SK-N-SH (cell line): ENCODE data around the gene NR2C1. TPM values are rescaled to one million over a fixed set of nuclear protein-coding genes. Genes with fewer than 3 reads are reported as not detected.
A peak's percentile ranks its signal among the peaks of the same experiment; 100 is the strongest.

Experiments used
- CTCF ChIA-PET: fragments of 300-600, 350-600 bp; formaldehyde crosslinking; extraction: SDS; loops from one replicate; lab custom pipeline; 2021; lab: Yijun Ruan, JAX
- POLR2A ChIA-PET: fragments of 350-600 bp; sonication (Branson Sonifier 250); formaldehyde crosslinking; extraction: SDS; loops from one replicate; lab custom pipeline; 2020; ENCODE audit warnings: antibody characterized with exemption, inconsistent platforms; lab: Yijun Ruan, JAX
- DNase-seq: peaks from one replicate; pipeline ENCODE4 v3.0.0; 2012
- H2AFZ ChIP-seq: fragments of 200-600 bp; sonication (generic); 2 replicates; pipeline ENCODE4 v1.8.1; 2016; ENCODE audit warnings: antibody characterized with exemption, mild to moderate bottlenecking, low read depth
- H3F3A ChIP-seq: fragments of 200-600 bp; sonication (generic); replicated peaks from 2 replicates; pipeline ENCODE3; 2016; ENCODE audit warnings: antibody characterized with exemption, mild to moderate bottlenecking; ENCODE audit not compliant: insufficient read depth
- H3K27ac ChIP-seq, 2 experiments: fragments of 200-500 bp in 1 of 2; fragments of 200-600 bp in 1 of 2; sonication (Bioruptor generic) in 1 of 2; sonication (generic), shearing (Covaris generic) in 1 of 2; 2 replicates each; pipeline versions ENCODE4 v1.5.1 to v1.6.1; 2014 to 2016; ENCODE audit warnings: low read depth in 2 of 2, inconsistent platforms in 1 of 2, low read length in 1 of 2, mild to moderate bottlenecking in 1 of 2, mixed read lengths in 1 of 2
- H3K27me3 ChIP-seq: fragments of 200-600 bp; sonication (generic), shearing (Covaris generic); 2 replicates; pipeline ENCODE4 v1.6.1; 2016; ENCODE audit warnings: mixed run types; ENCODE audit not compliant: insufficient read depth
- H3K36me3 ChIP-seq, 2 experiments: fragments of 200-500 bp in 1 of 2; fragments of 200-600 bp in 1 of 2; sonication (Bioruptor generic) in 1 of 2; sonication (generic) in 1 of 2; replicated peaks in 1 of 2; 2 replicates each; pipeline versions ENCODE3 to v1.5.1; 2014 to 2016; ENCODE audit warnings: low read length in 1 of 2, mild to moderate bottlenecking in 1 of 2; ENCODE audit not compliant: insufficient read depth in 2 of 2, control insufficient read depth in 1 of 2
- H3K4me1 ChIP-seq, 2 experiments: fragments of 200-500 bp in 1 of 2; fragments of 200-600 bp in 1 of 2; sonication (Bioruptor generic) in 1 of 2; sonication (generic), shearing (Covaris generic) in 1 of 2; 2 replicates each; pipeline versions ENCODE4 v1.5.1 to v1.6.1; 2014 to 2016; ENCODE audit warnings: low read depth in 1 of 2, low read length in 1 of 2, mixed run types in 1 of 2; ENCODE audit not compliant: insufficient read depth in 2 of 2, control insufficient read depth in 1 of 2
- H3K4me2 ChIP-seq: fragments of 200-600 bp; sonication (generic), shearing (Covaris generic); 2 replicates; pipeline ENCODE4 v1.6.1; 2017; ENCODE audit warnings: mixed run types
- H3K4me3 ChIP-seq, 2 experiments: fragments of 200-500 bp in 1 of 2; fragments of 200-600 bp in 1 of 2; sonication (Bioruptor generic) in 1 of 2; sonication (generic), shearing (Covaris generic) in 1 of 2; 2 replicates each; pipeline versions ENCODE4 v1.5.1 to v1.8.1; 2014 to 2016; ENCODE audit warnings: low read depth in 2 of 2, inconsistent platforms in 1 of 2, low read length in 1 of 2, mild to moderate bottlenecking in 1 of 2, mixed read lengths in 1 of 2, moderate library complexity in 1 of 2
- H3K79me2 ChIP-seq: fragments of 200-600 bp; sonication (generic); 2 replicates; pipeline ENCODE4 v1.8.1; 2017; ENCODE audit warnings: mild to moderate bottlenecking; ENCODE audit not compliant: insufficient read depth
- H3K9ac ChIP-seq: fragments of 200-600 bp; sonication (generic); 2 replicates; pipeline ENCODE4 v1.6.1; 2017; ENCODE audit warnings: mixed run types
- H3K9me2 ChIP-seq: fragments of 200-600 bp; sonication (generic); 2 replicates; pipeline ENCODE4 v1.6.1; 2017; ENCODE audit warnings: mixed run types
- H3K9me3 ChIP-seq: fragments of 200-600 bp; sonication (generic); 2 replicates; pipeline ENCODE4 v1.6.1; 2017; ENCODE audit warnings: mixed run types, mild to moderate bottlenecking, moderate library complexity
- H4K20me1 ChIP-seq: fragments of 200-600 bp; sonication (generic); 2 replicates; pipeline ENCODE4 v1.6.1; 2017; ENCODE audit warnings: mild to moderate bottlenecking, mixed run types; ENCODE audit not compliant: insufficient read depth
- CHD2 ChIP-seq: fragments of 150-350 bp; IDR thresholded peaks from 2 replicates; pipeline ENCODE4 v1.6.1; 2018; ENCODE audit warnings: low read length; ENCODE audit not compliant: partially characterized antibody
- ELF1 ChIP-seq: IDR thresholded peaks from 2 replicates; pipeline ENCODE4 v1.4.0; 2012
- EP300 ChIP-seq, 2 experiments: IDR thresholded peaks; 2 replicates each; pipeline versions ENCODE4 v1.4.0 to v1.6.1; 2012; ENCODE audit warnings: borderline replicate concordance in 1 of 2, low read depth in 1 of 2, low read length in 1 of 2
- EZH2phosphoT487 ChIP-seq: fragments of 200-600 bp; sonication (generic); IDR thresholded peaks from 2 replicates; pipeline ENCODE4 v1.6.1; 2017; ENCODE audit warnings: low read depth, mixed run types, mild to moderate bottlenecking, antibody characterized with exemption, moderate library complexity, borderline replicate concordance
- FOSL2 ChIP-seq: IDR thresholded peaks from 2 replicates; pipeline ENCODE4 v1.4.0; 2012; ENCODE audit warnings: low read depth, mild to moderate bottlenecking, moderate library complexity, borderline replicate concordance
- FOXJ3 ChIP-seq: sonication (generic); formaldehyde crosslinking; IDR thresholded peaks from 2 replicates; pipeline ENCODE4 v1.5.1; 2020; ENCODE audit warnings: mild to moderate bottlenecking, missing genetic modification reagents
- FOXM1 ChIP-seq: IDR thresholded peaks from 2 replicates; pipeline ENCODE4 v1.4.0; 2012; ENCODE audit warnings: low read depth, mild to moderate bottlenecking
- GABPA ChIP-seq: IDR thresholded peaks from 2 replicates; pipeline ENCODE4 v1.4.0; 2012; ENCODE audit warnings: low read depth, mild to moderate bottlenecking
- GATA2 ChIP-seq: sonication (generic); formaldehyde crosslinking; IDR thresholded peaks from 2 replicates; pipeline ENCODE4 v1.5.0; 2020; ENCODE audit warnings: mild to moderate bottlenecking, missing genetic modification reagents
- IRF3 ChIP-seq: fragments of 150-350 bp; IDR thresholded peaks from 2 replicates; pipeline ENCODE4 v1.6.1; 2016; ENCODE audit warnings: mild to moderate bottlenecking, low read depth, low read length
- JUND ChIP-seq: IDR thresholded peaks from 2 replicates; pipeline ENCODE4 v1.4.0; 2012
- MAX ChIP-seq: IDR thresholded peaks from 2 replicates; pipeline ENCODE4 v1.4.0; 2012; ENCODE audit warnings: low read depth
- MXI1 ChIP-seq: IDR thresholded peaks from 2 replicates; pipeline ENCODE4 v1.6.1; 2012; ENCODE audit warnings: mild to moderate bottlenecking, low read depth, low read length, improper control_type of control experiment
- NFIC ChIP-seq: IDR thresholded peaks from 2 replicates; pipeline ENCODE4 v1.4.0; 2012; ENCODE audit warnings: borderline replicate concordance
- PBX3 ChIP-seq: IDR thresholded peaks from 2 replicates; pipeline ENCODE4; 2012
- POLR2AphosphoS5 ChIP-seq: IDR thresholded peaks from 2 replicates; pipeline ENCODE4 v1.6.1; 2012; ENCODE audit warnings: low read depth, low read length
- RAD21 ChIP-seq: IDR thresholded peaks from 2 replicates; pipeline ENCODE4 v1.6.1; 2012; ENCODE audit warnings: mild to moderate bottlenecking, low read length
- REST ChIP-seq: IDR thresholded peaks from 2 replicates; pipeline ENCODE4 v1.6.1; 2012; ENCODE audit warnings: mild to moderate bottlenecking, low read depth, low read length, moderate library complexity
- RFX5 ChIP-seq: IDR thresholded peaks from 2 replicates; pipeline ENCODE4 v1.6.1; 2012; ENCODE audit warnings: mild to moderate bottlenecking, improper control_type of control experiment, low read length
- RXRA ChIP-seq: IDR thresholded peaks from 2 replicates; pipeline ENCODE4 v1.4.0; 2012; ENCODE audit warnings: low read depth, mild to moderate bottlenecking, borderline replicate concordance
- SIN3A ChIP-seq: IDR thresholded peaks from 2 replicates; pipeline ENCODE4 v1.6.1; 2012; ENCODE audit warnings: low read depth, mild to moderate bottlenecking, low read length, moderate library complexity, borderline replicate concordance
- SMC3 ChIP-seq: IDR thresholded peaks from 2 replicates; pipeline ENCODE4 v1.6.1; 2012; ENCODE audit warnings: low read depth, low read length, improper control_type of control experiment
- TAF1 ChIP-seq: IDR thresholded peaks from 2 replicates; pipeline ENCODE4 v1.6.1; 2012; ENCODE audit warnings: low read depth, mild to moderate bottlenecking, low read length, moderate library complexity, borderline replicate concordance
- TCF12 ChIP-seq: IDR thresholded peaks from 2 replicates; pipeline ENCODE4 v1.4.0; 2012
- TEAD4 ChIP-seq: IDR thresholded peaks from 2 replicates; pipeline ENCODE4 v1.4.0; 2012; ENCODE audit warnings: mild to moderate bottlenecking, borderline replicate concordance; ENCODE audit not compliant: insufficient read depth
- ZBTB33 ChIP-seq: IDR thresholded peaks from 2 replicates; pipeline ENCODE4 v1.4.0; 2012; ENCODE audit warnings: low read depth, borderline replicate concordance
- WGBS: methylation state at CpG from one replicate; pipeline ENCODE4 v1.1.6; 2017; ENCODE audit warnings: low lambda C conversion rate; 5-methylcytosine and 5-hydroxymethylcytosine counted together
- polyA plus RNA-seq, 3 experiments: library from polyadenylated mRNA; depleted of rRNA; stranded (reverse); fragments of >200 nt; gene quantifications; 2 replicates each; pipeline ENCODE4 v1.2.3, GENCODE V29; 2012

Gene NR2C1
- polyA plus RNA-seq, 1 of the 3 experiments (the other 2 are of a cell fraction): 15.9 TPM

- H3K4me2 ChIP-seq: peak within 1 kb of the TSS; percentile 78
- POLR2A ChIA-PET: interaction anchor here (0.5 to 0.9 kb wide), 5 partner anchors 8 to 184 kb away, joined by 3 read pairs; partner anchors contain the start of gene NR2C1
- H3K9me3 ChIP-seq: 0 out of 2 replicates have a peak, but pooled peaks cover 2% of the 10 kb centered on the region
- peak; percentile 92 for DNase-seq
- H3K79me2 ChIP-seq: peaks cover 42% of the 10 kb centered on the region
- no peaks in the 10 kb centered on the region for H3K4me1 ChIP-seq
- WGBS: 2% methylated on average over 11 of the region's 34 CpGs
- peak within 1 kb of the TSS; percentile 81 for H3K9ac ChIP-seq
- peaks cover 4% of the 10 kb centered on the region for H3F3A ChIP-seq
- H2AFZ ChIP-seq: peak within 1 kb of the TSS; percentile 94
- no peaks in the 10 kb centered on the region for H3K27me3 ChIP-seq
- no peaks in the 10 kb centered on the region for H4K20me1 ChIP-seq
- H3K4me3 ChIP-seq: peak within 1 kb of the TSS; percentile 71 to 94
- H3K9me2 ChIP-seq: no peaks in the 10 kb centered on the region
- peak within 1 kb of the TSS; percentile 77 to 84 for H3K27ac ChIP-seq
- peaks cover 2 to 12% of the 10 kb centered on the region in 2 experiments for H3K36me3 ChIP-seq
- CTCF ChIA-PET: interaction anchor here (0.6 kb wide), 1 partner anchor 12 kb away, joined by 3 read pairs; no protein-coding TSS in a partner anchor
- TF ChIP-seq RAD21 (no peak), NFIC (no peak), ZBTB33 (no peak), RXRA (no peak), TAF1 (peak; percentile 98), FOSL2 (no peak), MXI1 (peak; percentile 84), SMC3 (no peak), RFX5 (no peak), FOXJ3 (no peak), MAX (peak; percentile 73; the same call in 1 of the 2 replicates), SIN3A (no peak), JUND (no peak), TEAD4 (no peak), PBX3 (peak; percentile 92), GATA2 (CRISPR knock-in tag) (no peak), POLR2AphosphoS5 (peak; percentile 94), GABPA (peak; percentile 81), EZH2phosphoT487 (no peak), FOXM1 (no peak), EP300 (IDR thresholded peaks at IDR 0.05; ENCODE audit: borderline replicate concordance in 1 of 2, low read depth in 1 of 2, low read length in 1 of 2) (no peak; a peak in 1 of 4 replicates), TCF12 (peak; percentile 51; the same call in 1 of the 2 replicates), CHD2 (peak; percentile 88), ELF1 (peak; percentile 48; the same call in 1 of the 2 replicates), REST (peak; percentile 72; the same call in 1 of the 2 replicates), IRF3 (no peak)
These were observed 70.1 kb downstream of the NR2C1 start, which contains the start of gene NDUFA12 for GRCh38 chr12:95003213-95003920. Gene NDUFA12 (minus strand): TSS chr12:95003697. CDS start chr12:95003680, 17 bp downstream.
